Keratinocyte (primary cell): ENCODE results near the gene CDS1. TPM values are rescaled to one million over a fixed set of nuclear protein-coding genes. Genes with fewer than 3 reads are reported as not detected.

Source experiments
- DNase-seq: peaks from one replicate; pipeline ENCODE4 v3.0.0-alpha.2; 2011; ENCODE audit warnings: low read depth, missing footprints, low spot score
- FAIRE-seq: peaks from 2 replicates; lab custom pipeline; 2011; peaks lifted over from hg19 to GRCh38; lab: Jason Lieb, UNC
- H2AFZ ChIP-seq: 2 replicates; pipeline ENCODE4 v1.6.0; 2012; ENCODE audit warnings: low read length, control low read depth, inconsistent platforms; ENCODE audit not compliant: control insufficient read depth
- H3K27ac ChIP-seq: 2 replicates; pipeline ENCODE4 v1.5.1; 2011; ENCODE audit warnings: low read length; ENCODE audit not compliant: control insufficient read depth, insufficient read depth
- H3K27me3 ChIP-seq: 3 replicates; pipeline ENCODE4 v1.6.0; 2011; ENCODE audit warnings: low read length; ENCODE audit not compliant: control insufficient read depth, insufficient read depth; ENCODE audit errors: extremely low read depth
- H3K36me3 ChIP-seq, 2 experiments: 2 replicates in 1 of 2; 3 replicates in 1 of 2; pipeline ENCODE4 v1.5.1; 2011; ENCODE audit warnings: low read length in 2 of 2, mild to moderate bottlenecking in 1 of 2; ENCODE audit not compliant: control insufficient read depth in 2 of 2, insufficient read depth in 2 of 2; ENCODE audit errors: extremely low read depth in 1 of 2
- H3K4me1 ChIP-seq: 3 replicates; pipeline ENCODE4 v1.5.1; 2011; ENCODE audit warnings: low read length; ENCODE audit not compliant: control insufficient read depth, insufficient read depth; ENCODE audit errors: extremely low read depth
- H3K4me2 ChIP-seq: 3 replicates; pipeline ENCODE4 v1.6.0; 2011; ENCODE audit warnings: low read depth, low read length; ENCODE audit not compliant: control insufficient read depth, insufficient read depth; ENCODE audit errors: extremely low read depth
- H3K4me3 ChIP-seq, 3 experiments: fragments of 200-600 bp in 1 of 3; sonication (generic) in 1 of 3; 2 replicates in 2 of 3; 3 replicates in 1 of 3; pipeline ENCODE4 v1.5.1; 2011 to 2016; ENCODE audit warnings: low read length in 3 of 3, mild to moderate bottlenecking in 3 of 3, control low read depth in 2 of 3, inconsistent platforms in 1 of 3, low read depth in 1 of 3, mixed read lengths in 1 of 3, mixed run types in 1 of 3, moderate library complexity in 1 of 3; ENCODE audit not compliant: control insufficient read depth in 2 of 3, insufficient read depth in 2 of 3; ENCODE audit errors: extremely low read depth in 1 of 3
- H3K79me2 ChIP-seq: 2 replicates; pipeline ENCODE4 v1.6.0; 2012; ENCODE audit warnings: low read length; ENCODE audit not compliant: control insufficient read depth, insufficient read depth
- H3K9ac ChIP-seq: 3 replicates; pipeline ENCODE4 v1.6.0; 2011; ENCODE audit warnings: low read length; ENCODE audit not compliant: control insufficient read depth, insufficient read depth; ENCODE audit errors: extremely low read depth
- H3K9me1 ChIP-seq: 3 replicates; pipeline ENCODE4 v1.6.0; 2011; ENCODE audit warnings: low read length; ENCODE audit not compliant: control insufficient read depth, insufficient read depth; ENCODE audit errors: extremely low read depth
- H3K9me3 ChIP-seq: 2 replicates; pipeline ENCODE4 v1.5.1; 2012; ENCODE audit warnings: low read depth, low read length; ENCODE audit not compliant: control insufficient read depth
- H4K20me1 ChIP-seq: 3 replicates; pipeline ENCODE4 v1.6.0; 2011; ENCODE audit warnings: low read length; ENCODE audit not compliant: control insufficient read depth, insufficient read depth; ENCODE audit errors: extremely low read depth
- EZH2 ChIP-seq: IDR thresholded peaks from one replicate; pipeline ENCODE4 v1.6.1; 2012; ENCODE audit warnings: inconsistent platforms, mild to moderate bottlenecking, low read length, moderate library complexity
- dilution Hi-C: fragments of 300-500 bp; cut with MboI; formaldehyde crosslinking; loops from one replicate; pipeline ENCODE4 v1.7.0; 2020; ENCODE audit warnings: low sequenced_read_pairs; ENCODE audit not compliant: extremely low pct_ligation_motif_present
- polyA plus RNA-seq, 5 experiments: library from polyadenylated mRNA; depleted of rRNA in 3 of 5; stranded (reverse) in 3 of 5; stranded (forward) in 1 of 5; unstranded in 1 of 5; fragments of >200 nt; gene quantifications; 1 replicate in 1 of 5; 2 replicates in 3 of 5; 3 replicates in 1 of 5; pipeline versions ENCODE4 v1.2.1 to v1.2.3, GENCODE V29; 2011 to 2012; ENCODE audit warnings: missing spikeins in 2 of 5, low read depth in 1 of 5, low replicate concordance in 1 of 5
- TF ChIP-seq, protein P1 (sequence below), 3 experiments: IDR thresholded peaks in 1 of 3; conservative IDR thresholded peaks in 1 of 3; optimal IDR thresholded peaks in 1 of 3; 2 replicates in 2 of 3; 3 replicates in 1 of 3; pipeline versions ENCODE3 to v1.5.1; 2011; ENCODE audit warnings: low read length in 3 of 3, mild to moderate bottlenecking in 3 of 3, moderate library complexity in 2 of 3, control low read depth in 1 of 3, inconsistent platforms in 1 of 3; ENCODE audit not compliant: insufficient read depth in 2 of 3; ENCODE audit errors: extremely low read depth in 1 of 3

CDS1 gene
- polyA plus RNA-seq, 1 donor (not counting 4 experiments of a cell fraction or from before 2014, with no cell fraction given), result 21.7 TPM

DNA sequence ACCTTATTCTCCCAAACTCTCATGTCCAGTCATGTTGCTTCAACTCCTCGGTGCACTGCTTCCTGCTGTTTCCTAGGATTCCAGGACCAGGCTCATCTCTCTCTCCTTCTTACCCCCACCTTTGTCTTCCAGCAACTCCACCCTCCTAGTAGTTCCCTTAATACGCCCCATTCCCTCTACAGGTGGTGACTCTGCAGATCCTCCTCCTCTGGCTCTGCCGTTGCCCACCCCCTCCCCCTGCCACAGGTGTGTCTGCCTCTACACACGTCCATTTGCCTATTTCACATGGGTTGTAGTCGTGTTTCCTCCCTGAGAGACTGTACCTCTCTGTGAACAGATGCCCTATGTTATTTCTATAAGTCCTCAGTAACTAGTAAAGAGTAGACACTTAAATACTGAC lies 32.4 kb downstream of the CDS1 start:
- dilution Hi-C loops, result no loop called here
- H3K9me1 ChIP-seq, result no peaks in the 10 kb centered on the region
- peaks cover 5% of the 10 kb centered on the region for H3K4me1 ChIP-seq
- H3K36me3 ChIP-seq, result peaks cover 5% of the 10 kb centered on the region in 2 experiments
- H3K27ac ChIP-seq, result no peak overlapping the region
- no peak overlapping the region for H2AFZ ChIP-seq
- TF ChIP-seq, protein P1, sequence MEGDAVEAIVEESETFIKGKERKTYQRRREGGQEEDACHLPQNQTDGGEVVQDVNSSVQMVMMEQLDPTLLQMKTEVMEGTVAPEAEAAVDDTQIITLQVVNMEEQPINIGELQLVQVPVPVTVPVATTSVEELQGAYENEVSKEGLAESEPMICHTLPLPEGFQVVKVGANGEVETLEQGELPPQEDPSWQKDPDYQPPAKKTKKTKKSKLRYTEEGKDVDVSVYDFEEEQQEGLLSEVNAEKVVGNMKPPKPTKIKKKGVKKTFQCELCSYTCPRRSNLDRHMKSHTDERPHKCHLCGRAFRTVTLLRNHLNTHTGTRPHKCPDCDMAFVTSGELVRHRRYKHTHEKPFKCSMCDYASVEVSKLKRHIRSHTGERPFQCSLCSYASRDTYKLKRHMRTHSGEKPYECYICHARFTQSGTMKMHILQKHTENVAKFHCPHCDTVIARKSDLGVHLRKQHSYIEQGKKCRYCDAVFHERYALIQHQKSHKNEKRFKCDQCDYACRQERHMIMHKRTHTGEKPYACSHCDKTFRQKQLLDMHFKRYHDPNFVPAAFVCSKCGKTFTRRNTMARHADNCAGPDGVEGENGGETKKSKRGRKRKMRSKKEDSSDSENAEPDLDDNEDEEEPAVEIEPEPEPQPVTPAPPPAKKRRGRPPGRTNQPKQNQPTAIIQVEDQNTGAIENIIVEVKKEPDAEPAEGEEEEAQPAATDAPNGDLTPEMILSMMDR (optimal IDR thresholded peaks at IDR 0.05 in 1 of 3, IDR thresholded peaks at IDR 0.05 in 1 of 3, conservative IDR thresholded peaks at IDR 0.05 in 1 of 3; ENCODE audit: extremely low read depth in 1 of 3, insufficient read depth in 2 of 3, low read length in 3 of 3), result no peak
- no peak for TF ChIP-seq EZH2
- H3K79me2 ChIP-seq, result no peaks in the 10 kb centered on the region
- FAIRE-seq, result no peak
- H4K20me1 ChIP-seq, result no peaks in the 10 kb centered on the region
- no peak overlapping the region for H3K4me3 ChIP-seq
- H3K9ac ChIP-seq, result no peak overlapping the region
- no peak overlapping the region for H3K4me2 ChIP-seq
- H3K9me3 ChIP-seq, result no peaks in the 10 kb centered on the region
- DNase-seq, result no peak
- no peaks in the 10 kb centered on the region for H3K27me3 ChIP-seq

DNA sequence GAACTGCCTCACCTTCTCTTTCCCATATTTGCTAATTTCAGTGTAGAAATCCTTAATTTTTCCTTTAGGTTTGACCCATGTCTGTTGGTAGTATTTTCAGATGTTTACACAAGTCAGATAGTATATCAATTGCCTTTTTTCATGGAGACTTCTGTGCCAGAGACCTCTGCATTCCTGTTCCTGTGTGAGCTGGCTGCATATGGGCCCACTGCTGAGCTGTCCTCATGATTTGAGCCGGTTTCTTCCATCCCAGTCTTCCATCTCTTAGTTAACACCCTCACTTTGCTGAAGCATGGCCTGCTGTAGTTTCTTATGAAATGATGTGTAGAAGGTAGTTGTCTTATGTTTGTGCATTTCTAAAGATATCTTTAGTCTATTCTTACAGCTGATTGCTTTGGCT lies 40.0 kb downstream of the CDS1 start:
- TF ChIP-seq, protein P1 (optimal IDR thresholded peaks at IDR 0.05 in 1 of 3, IDR thresholded peaks at IDR 0.05 in 1 of 3, conservative IDR thresholded peaks at IDR 0.05 in 1 of 3; ENCODE audit: extremely low read depth in 1 of 3, insufficient read depth in 2 of 3, low read length in 3 of 3), result no peak
- no peak for TF ChIP-seq EZH2
- H4K20me1 ChIP-seq, result no peaks in the 10 kb centered on the region
- H3K79me2 ChIP-seq, result no peaks in the 10 kb centered on the region
- no peak overlapping the region for H3K4me3 ChIP-seq
- DNase-seq (no peak), FAIRE-seq (no peak)
- H3K9me3 ChIP-seq, result no peaks in the 10 kb centered on the region
- H3K9me1 ChIP-seq, result no peaks in the 10 kb centered on the region
- peaks cover 0 to 4% of the 10 kb centered on the region in 2 experiments for H3K36me3 ChIP-seq
- no peaks in the 10 kb centered on the region for H3K27me3 ChIP-seq
- H3K27ac ChIP-seq, result no peak overlapping the region
- no peaks in the 10 kb centered on the region for H3K4me1 ChIP-seq
- H3K9ac ChIP-seq, result no peak overlapping the region
- dilution Hi-C loops, result no loop called here
- no peak overlapping the region for H3K4me2 ChIP-seq
- H2AFZ ChIP-seq, result no peak overlapping the region
